Measurements from ENCODE around the gene XPC.

Gene XPC

DNA sequence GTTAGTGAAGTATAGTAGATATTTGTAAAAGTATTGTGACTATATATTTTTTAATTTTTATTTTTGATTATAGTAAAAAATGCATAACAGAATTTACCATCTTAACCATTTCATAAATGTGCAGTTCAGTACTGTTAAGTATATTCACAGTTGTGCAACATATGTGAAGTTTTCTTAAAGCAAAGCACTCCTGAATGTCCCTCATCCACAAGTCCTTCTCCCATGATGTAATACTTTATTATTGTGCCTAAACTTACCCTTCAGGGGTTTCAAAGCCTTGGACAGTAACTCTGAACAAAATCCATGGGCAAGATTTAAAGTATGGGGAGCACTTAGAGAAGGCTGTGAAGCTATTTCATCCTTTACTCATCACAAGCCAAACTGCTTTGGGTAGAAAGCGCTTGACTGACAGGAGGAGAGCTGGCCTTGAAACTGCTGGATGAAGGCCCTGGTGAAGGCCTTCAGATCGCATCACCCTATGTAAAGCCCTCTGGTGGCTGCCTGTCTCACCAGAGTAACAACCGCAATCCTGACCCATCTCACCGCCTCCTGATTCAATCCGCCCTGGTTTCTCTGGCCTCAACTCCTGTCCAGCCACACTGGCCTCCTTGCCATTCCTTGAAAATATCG lies 28.3 kb upstream of the XPC start:
- no peak for DNase-seq

DNA sequence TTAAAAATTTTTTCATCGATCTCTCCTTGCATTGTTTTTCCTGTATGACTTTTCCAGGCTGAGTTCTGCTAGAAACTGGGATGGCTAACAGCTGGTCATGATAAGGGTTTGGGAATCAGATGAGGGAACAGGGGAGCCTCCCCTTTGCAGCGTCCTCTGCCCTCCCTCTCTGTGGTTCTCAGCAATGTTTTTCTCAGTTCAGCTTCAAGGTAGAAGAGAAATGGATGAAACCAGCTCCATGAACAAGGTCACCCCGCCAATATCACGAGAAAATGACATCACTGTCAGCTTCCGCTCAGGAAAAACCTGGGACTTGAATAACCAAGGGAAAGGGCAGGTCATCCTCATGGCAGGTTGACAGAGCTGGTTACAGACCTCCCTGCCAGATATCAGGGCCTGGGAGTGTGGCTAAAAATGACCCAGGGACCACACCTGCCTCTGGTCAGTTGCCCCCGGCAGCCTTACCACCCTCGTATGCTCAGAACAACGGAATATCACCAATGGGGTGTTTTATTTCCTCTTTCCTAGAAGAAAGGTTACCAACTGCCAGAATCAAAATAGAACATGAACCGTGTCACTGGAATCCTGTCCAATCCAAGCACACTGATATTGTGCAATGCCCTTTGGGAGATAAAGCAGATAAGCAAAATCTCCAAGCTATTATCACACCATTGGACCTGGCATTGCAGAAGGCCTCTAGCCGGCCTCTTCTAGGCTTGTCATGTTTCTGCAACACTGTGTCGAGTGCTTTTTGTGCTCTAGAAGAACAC lies 26.3 kb upstream of the XPC start:
- DNase-seq, result no peak

DNA sequence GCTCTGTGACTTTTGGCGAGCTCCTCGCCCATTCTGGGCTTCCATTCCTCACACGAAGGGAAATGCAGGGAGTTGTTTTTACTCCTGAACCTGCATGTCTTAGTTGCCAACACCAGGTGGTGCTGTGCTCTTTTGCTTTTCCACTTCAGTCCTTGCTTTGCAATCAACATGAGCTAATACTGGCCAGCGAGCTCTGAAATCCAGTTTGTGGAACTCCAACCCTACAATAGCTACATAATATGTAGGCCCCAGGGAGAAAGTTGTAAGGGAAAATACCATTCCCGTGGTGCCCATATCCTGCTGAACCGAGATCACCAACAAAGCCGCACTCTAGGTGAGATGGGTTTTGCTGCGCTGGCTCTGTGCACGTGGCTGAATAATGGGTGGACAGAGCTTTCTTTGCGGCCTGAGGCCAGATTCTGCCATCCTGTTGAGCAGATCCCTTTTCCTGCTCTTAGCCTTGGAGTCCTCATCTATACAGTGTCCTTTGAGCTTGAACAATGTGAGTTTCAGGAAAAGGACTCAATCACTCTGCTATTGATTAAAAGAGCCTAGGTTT lies 25.2 kb upstream of the XPC start:
- DNase-seq, result peak; percentile 50

DNA sequence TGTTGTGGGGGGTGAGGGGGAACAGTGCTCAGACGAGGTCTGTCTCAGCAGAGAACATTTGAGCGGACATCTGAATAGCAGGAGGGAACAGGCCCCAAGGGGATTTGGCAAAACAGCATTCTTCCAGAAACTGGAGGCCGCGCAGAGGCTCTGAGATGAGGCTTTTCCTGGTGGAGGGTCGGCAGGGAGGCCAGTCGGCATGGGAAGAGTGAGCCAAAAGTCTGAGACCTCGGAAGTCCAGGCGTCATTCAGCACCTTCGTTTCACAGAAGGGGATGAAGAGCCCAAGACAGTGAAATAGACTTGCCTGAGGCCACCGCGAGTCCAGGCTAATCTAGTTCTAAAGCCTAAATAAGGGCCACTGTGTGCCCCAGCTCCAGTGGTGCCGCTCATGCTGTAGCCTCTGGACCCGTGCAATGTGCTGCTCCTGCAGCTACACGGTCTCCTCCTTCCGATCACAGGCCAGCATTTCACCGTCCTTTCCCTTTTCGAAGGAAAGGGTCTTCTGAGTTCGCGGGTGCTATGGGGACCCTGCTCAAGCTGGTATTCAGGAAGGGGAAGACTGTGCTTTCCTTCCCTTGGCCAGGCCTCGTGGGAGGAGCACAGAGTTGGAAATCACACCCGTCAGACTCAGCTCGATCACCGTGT lies 24.6 kb upstream of the XPC start:
- no peak for DNase-seq

DNA sequence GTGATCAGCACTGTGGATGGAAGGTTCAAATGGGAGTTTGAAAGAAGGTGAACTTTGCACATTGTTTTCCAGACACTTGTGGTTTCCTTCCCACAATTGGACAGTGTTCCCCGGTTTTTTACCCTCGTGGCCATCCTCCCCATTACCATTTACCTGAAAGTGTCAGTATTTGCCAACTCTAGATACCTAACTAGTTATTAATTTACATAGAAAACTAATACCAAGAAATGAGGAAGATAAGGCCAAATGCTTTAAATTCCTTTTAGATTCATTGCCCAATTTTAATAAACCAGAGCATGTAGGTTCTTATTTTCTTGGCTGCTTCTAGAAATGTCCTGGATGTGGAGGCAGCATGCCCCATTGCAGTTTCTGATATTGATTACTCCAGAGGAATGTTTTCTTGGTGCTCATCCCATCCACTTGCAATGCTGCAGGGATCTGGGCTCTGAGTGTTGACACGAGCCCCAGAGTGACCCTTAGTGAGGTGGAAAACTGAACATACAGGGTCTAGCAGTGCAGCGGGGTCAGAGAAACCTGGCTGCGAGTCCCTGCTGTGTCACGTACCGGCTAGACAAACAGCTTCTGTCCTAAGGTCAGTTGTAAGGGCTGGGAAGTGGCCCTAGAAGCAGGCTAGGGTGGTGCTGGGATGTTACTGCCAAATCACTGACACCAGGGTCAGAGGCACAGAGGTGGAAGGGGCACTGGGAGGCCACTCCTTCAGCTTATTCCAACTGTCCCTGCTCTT lies 23.7 kb upstream of the XPC start:
- DNase-seq, result no peak

DNA sequence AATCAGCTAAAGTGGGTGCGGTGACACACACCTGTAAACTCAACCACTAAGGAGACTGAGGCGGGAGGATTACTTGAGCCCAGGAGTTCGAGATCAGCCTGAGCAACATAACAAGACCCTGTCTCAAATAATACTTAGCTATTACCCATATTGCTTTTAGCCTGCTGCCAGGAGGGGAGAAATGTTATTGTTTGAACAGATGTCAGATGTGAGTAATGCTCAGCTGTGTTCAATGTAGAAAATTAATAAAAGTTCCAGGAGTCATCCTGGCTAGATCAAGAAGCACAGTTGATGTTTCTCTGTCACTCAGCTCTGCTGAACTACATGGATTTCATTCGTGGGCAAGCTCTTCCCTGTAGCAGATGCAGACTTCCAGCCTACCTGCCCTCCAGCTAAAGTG lies 22.4 kb upstream of the XPC start:
- DNase-seq, result no peak

DNA sequence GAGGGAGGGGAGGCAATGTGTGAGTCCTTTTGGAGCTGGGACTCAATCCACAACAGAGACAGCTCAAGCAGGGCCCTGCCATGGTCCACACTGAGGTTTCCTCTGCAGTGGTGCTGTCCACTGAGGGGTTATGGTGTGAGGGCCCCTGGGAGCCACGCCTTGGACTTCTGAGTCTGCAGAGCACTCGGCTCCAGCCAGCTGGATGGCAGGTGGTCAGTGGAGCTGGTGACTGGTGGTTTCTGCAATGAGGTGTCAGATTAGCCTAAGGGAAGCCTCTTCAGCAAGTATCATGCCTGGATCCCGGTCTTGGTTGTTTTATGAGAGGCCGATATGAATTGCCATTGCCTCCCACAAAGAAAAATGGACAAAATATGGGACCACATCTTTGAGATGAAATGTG lies 21.9 kb upstream of the XPC start:
- DNase-seq, result no peak

DNA sequence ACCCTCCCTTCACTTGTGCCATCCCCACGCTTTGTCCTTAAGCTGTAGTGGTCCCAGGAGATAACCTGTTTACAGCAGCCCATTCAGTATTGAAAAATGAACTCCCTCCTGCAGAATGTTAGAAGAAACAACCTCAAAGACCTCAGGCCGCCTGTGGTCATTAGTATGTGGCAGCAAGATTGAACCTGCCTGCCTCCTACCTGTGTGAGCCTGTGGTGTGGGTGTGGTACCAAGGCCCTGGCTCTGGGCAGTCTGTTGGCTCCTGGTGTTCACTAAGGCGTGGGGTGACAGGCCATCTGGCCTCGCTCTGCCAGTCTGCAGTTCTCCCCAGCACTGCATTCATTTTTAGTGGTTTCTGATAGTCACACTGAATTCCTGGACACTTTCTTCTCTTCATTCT lies 21.2 kb upstream of the XPC start:
- DNase-seq, result no peak

DNA sequence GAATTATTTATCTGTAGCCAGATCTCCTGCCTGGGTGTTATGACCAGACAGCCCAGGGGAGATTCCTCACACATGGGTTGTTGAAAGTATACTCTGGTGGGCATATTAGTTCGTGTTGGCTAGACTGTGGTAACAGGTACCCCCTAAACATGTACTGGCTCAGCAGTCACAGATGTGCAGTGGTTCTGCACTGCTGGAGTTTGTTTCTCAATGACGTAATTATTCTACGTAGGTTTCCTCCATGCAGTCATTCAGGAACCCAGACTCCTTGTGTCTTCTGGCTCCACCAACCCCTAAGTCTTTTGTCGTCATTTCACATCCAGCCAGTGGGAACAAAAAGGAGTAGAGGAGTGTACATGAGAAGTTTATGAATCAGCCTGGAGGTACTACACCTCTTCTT lies 16.5 kb upstream of the XPC start:
- DNase-seq, result no peak

DNA sequence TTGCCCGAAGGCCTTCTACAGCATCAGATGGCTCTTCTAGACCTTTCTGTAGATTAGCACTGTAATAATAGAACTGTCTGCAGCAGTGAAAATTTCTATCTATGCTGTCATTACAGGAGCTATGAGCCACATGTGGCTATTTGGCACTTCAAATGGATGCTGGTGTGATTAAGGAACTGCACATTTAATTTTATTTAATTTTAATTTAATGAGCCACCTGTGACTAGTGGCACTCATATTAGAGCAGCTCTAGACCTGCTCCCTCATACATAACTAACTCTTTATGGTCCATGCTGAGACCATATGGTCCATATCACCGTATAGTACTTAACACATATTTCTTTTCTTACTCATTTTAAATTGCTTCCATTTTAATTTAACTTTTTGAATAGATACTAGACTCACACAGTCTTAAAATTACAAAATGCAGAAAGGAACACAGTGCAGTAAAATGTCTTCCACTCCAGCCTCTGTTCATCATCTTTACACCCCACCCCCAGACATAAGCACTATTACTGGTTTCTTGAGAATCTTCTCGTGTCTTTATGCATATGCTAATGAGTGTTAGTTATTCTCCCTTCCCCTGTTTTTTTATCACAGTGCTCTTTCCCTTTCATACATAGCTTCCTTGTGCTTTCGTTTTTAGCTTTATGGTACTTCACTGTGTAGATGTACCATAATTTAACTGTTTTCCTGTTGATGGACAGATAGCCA lies 9.8 kb upstream of the XPC start:
- DNase-seq, result no peak

DNA sequence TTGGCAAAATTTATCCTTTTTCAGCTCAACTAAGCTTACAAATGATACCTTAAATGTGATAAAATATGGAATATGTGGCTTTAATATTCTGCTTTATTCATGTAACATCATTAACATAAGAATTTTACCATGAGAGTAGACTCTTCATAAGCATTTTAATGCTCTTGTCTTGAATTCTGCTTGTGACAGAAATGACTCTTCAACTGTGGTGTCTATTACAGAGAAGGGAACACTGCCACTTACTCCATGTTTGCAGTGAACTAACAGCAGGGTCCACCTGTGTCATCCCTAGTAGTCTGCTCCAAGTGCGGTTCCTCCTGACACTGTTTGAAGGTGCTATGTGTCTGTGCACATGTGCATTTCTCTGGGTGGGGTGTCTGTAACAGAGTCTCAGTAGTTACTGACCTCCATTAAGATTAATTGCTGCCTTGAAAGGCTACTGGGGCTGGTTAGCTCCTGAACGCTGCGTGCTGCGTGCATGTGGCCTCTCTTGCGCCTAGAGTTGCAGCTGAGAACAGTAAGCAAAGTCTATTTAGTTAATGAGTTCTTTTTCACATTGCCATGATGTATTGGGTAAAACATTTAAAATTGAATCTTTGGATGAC lies 8.6 kb upstream of the XPC start:
- no peak for DNase-seq

DNA sequence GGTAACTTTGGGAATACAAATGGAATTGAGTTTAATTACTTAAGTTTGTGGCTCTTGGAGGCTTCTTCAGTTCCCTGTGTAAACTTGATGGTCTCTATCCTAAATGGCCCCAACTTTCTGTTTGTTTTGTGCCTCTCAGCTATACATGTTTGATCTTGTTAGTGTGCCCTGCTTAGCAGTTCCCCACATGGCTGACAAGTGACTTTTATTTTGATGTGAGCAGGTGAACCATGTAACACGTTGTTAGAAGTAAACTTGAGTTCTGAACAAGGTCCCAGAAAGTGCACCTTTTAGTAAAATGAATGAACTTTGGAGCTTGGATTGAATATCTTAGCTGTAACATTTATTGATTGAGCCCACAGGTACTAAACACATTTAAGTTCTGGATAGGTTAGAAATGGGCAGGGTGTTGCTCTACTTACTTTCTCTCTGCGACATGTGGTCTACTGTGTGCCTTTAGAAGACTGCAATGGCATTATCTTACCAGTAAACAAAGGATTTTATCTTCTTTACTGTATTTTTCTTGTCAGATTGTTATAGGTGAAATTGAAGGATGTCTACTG lies 4.7 kb upstream of the XPC start:
- DNase-seq, result no peak

DNA sequence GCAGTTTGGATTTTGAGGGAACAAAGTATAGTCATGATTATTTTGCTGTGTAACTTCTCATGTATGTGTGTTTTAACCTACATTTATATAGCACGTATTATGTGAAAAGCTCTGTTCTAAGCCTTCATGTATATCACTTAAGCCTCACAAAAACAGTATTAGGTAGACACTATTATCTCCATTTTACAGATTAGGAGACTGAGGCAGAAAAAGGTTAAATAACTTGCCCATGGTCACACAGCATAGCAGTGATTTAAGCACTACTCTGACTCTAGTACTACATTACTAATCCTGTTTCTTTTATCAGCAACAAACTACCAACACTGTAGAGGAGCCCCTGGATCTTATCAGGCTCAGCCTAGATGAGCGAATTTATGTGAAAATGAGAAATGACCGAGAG lies 2.9 kb upstream of the XPC start:
- no peak for DNase-seq

DNA sequence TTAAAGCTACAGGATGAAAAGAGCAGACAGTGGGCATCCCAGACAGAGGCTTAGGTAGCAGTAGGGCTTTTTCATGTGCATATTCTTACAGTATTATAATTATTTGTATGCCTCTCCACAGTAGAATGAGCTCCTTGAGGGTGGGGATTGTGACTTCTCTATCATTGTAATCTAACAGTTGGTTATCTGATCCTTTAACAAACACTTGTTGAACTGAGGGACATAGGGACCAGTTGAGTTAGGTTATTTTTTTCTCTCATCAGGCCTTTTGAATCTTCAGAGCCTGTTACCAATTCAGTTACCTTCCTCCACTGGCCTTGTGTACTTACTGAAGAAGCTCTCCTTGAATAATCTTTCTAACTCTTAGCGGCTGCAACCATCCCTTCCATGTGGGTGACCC lies 1.4 kb upstream of the XPC start:
- no peak for DNase-seq

DNA sequence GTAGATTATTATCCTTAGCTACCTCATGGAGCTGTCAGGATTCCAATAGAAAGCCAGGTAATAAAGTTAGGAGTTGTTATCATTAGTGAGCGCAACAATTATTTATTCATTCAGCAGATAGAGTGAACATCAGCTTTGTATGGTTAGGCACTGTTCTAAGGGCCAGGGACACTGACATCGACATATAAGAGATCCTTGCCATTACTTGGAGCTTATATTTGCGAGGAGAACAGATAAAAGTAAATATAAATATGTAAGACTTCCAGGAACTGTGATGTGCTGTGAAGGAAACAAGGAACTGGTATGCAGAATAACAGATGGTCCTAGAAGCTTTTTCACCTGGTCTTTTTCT lies 689 bp upstream of the XPC start:
- no peak for DNase-seq

DNA sequence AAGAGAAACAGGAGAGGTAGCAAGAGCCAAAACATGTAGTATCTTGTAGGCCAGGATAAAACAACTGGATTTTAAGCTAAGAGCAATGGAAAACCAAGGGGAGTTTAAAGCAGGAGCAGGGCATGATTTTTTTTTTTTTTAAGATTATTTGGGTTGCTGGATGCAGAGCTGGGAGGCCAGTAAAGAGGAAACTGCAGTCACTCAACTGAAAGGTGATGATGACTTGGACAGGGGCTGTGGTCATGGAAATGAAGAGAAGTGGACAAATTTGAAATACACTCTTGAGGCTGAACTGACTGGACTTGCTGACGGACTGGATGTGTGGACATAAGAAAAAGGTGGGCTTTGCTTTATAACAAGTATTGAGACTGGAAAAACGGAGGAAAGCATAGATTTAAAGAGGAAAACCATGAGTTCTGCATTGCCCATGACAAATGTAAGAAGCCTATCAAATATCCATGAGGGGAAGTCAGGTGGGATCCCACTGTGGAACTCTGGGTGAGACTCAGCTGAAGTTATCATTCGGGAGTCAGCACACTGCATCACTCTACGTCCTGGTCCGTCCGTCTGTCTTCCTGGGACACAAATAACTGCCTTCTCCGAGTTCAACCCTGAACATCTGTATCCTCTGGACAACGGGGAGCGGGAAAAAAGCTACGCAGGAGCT lies 688 bp downstream of the XPC start:
- DNase-seq, result no peak

DNA sequence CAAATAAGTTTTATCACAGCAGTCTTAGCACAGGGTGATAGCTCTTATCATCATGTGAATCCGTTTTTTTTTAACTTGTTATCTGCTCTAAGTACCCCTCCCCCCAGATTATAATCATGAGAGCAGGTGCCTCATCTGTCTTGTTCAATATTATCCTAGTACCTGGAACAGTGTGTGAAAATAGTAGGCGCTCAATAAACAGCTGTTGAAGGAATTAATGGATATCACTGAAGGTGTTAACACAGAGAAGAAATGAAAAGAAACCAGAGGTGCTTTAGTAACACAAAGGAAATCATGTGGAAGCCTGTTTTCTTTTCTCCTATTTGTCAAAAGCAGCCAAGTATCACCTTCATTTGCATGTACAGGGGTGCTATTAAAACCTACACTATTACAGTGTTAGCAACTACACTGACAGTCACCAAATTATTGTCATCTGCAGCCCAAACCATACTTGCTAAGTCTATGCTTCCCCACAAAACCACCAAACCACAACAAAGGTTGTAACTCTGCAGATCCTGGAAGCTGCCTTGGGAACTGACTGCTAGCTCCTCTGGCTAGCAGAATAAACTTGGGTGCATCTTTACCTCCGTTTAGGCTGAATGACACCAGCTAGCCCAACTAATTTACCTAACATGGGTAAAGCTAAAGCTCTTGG lies 2.9 kb downstream of the XPC start:
- no peak for DNase-seq

DNA sequence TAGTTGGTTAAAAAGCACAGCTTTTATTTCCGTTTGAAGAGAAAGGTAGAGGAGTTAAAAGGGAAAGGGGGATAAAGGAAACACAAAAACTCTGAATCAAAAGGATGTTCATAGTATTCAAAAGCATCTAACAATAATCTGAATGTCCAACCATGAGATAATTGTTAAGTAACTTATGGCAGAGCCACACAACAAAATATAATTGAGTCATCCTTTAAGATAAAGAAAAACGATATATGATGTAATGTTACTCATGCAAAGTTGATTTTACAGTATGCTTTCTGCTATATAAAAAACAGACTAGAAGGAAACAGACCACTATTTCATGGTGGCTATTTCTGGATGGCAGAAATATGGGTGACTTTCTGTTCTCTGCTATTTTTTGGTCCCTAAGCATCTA lies 3.9 kb downstream of the XPC start:
- DNase-seq, result no peak

DNA sequence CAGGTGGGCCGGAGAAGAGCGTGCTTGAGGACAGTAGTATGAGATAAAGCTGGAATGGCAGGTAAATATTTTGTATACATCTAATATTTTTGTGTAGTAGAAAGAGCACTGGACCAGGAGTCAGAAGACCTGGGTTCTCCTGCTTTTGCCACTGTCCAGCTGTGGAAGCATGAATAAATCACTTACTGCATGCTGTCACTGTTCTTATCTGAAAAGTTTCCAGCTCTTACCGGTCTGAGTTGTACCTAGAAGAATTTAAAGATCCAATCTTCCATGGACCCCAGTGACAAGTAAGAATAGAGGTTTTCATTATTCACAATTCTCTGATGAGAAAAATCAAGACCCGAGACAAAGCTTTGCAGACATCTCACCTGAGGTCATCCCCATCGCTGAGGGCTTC lies 5.9 kb downstream of the XPC start:
- DNase-seq, result no peak

DNA sequence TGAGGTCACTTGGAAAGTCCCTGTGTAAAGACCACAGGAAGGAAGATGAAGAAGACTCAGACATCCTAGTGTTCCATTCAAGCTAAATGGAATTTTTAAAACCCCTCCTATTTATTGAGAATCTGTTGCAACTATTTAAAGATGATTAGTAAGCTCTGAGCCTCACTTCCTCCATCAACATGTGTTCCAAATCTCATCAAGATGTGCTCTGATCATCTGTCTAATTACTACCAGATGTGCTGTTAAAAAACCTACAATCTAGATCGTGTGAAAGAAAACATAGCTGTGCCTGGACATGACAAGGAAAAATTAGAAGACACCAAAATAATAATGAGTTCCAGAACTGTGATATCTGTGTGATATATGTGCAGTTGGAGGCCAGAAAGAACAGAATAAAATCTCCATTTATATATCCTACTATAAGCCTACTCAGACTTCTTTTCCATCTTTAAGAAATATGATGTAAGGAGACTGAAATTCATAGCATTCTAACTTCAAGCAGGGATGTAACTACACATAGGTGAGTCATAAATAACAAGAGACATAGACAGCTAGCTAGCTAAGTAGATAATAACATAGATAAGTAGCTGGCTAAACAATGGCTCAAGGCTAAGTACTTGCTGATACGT lies 7.8 kb downstream of the XPC start:
- peak; percentile 64 for DNase-seq

Measured in amniotic stem cell (primary cell).